Body of pancreas (tissue), 4 donors: ENCODE measurements around the gene R3HDM2.

ENCODE experiments used
- POLR2A ChIP-seq, 3 donors: fragments of 450-650 bp; IDR thresholded peaks; one replicate each; pipeline ENCODE4 v1.6.1; 2016; ENCODE audit warnings: antibody characterized with exemption in 3 of 3, mild to moderate bottlenecking in 2 of 3
- TF ChIP-seq, protein P1 (sequence below), 7 experiments: fragments of 450-650 bp in 4 of 7; fragments of 200-600 bp in 3 of 7; sonication (generic) in 3 of 7; IDR thresholded peaks; one replicate each; pipeline ENCODE4 v1.5.1; 2016 to 2019; ENCODE audit warnings: antibody characterized with exemption in 7 of 7

DNA sequence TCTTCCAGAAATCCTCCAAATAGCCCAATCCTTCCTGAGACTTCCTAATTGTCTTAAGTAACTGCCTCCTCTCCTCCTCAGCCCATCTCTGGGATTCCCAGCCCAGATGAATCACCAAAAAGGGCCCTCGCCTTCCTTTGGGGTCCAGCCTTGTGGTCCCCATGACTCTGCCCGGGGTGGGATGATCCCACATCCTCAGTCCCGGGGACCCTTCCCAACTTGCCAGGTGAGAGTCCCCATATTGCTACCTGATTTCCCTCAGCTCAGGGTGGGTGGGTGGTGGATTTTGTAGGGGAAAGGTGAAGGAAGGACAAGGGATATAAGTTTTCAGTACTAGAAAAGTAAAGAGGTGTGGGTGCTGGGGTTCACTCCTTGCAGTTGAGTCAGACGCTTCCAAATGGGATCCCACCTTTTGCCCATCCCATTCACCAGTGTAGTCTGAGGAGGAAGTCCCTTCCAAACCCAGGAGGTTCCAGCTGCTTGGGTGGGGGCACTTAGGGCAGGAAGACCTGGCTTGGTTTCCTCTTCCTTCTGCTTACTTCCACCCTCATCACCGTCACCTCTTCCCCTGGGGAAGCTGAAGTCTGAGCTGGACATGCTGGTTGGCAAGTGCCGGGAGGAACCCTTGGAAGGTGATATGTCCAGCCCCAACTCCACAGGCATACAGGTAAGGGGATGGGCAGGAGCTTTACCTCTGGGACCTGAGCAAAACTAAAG, 34.3 kb upstream of the R3HDM2 start:
- TF ChIP-seq, protein P1, sequence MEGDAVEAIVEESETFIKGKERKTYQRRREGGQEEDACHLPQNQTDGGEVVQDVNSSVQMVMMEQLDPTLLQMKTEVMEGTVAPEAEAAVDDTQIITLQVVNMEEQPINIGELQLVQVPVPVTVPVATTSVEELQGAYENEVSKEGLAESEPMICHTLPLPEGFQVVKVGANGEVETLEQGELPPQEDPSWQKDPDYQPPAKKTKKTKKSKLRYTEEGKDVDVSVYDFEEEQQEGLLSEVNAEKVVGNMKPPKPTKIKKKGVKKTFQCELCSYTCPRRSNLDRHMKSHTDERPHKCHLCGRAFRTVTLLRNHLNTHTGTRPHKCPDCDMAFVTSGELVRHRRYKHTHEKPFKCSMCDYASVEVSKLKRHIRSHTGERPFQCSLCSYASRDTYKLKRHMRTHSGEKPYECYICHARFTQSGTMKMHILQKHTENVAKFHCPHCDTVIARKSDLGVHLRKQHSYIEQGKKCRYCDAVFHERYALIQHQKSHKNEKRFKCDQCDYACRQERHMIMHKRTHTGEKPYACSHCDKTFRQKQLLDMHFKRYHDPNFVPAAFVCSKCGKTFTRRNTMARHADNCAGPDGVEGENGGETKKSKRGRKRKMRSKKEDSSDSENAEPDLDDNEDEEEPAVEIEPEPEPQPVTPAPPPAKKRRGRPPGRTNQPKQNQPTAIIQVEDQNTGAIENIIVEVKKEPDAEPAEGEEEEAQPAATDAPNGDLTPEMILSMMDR (IDR thresholded peaks at IDR 0.05), result no peak
- no peak for TF ChIP-seq POLR2A (IDR thresholded peaks at IDR 0.05)
